HepG2 (cell line): ENCODE data around the gene ZKSCAN1. TPM values are rescaled to one million over a fixed set of nuclear protein-coding genes. Genes with fewer than 3 reads are reported as not detected.
A peak's percentile ranks its signal among the peaks of the same experiment; 100 is the strongest.

ENCODE experiments used
- MAF1 ChIP-seq: sonication (generic); formaldehyde crosslinking; IDR thresholded peaks from 2 replicates; pipeline ENCODE4 v1.5.0; 2020; ENCODE audit warnings: missing genetic modification reagents, borderline replicate concordance
- POGZ ChIP-seq: sonication (generic); formaldehyde crosslinking; IDR thresholded peaks from 2 replicates; pipeline ENCODE4 v1.4.0; 2020; ENCODE audit warnings: mild to moderate bottlenecking, missing genetic modification reagents
- PRDM15 ChIP-seq: sonication (generic); formaldehyde crosslinking; IDR thresholded peaks from 2 replicates; pipeline ENCODE4 v1.4.0; 2020; ENCODE audit warnings: missing genetic modification reagents
- ZNF33A ChIP-seq: sonication (generic); formaldehyde crosslinking; IDR thresholded peaks from 2 replicates; pipeline ENCODE4 v1.5.1; 2020; ENCODE audit warnings: missing genetic modification reagents, mild to moderate bottlenecking, moderate library complexity, borderline replicate concordance
- ZNF512B ChIP-seq: sonication (generic); formaldehyde crosslinking; IDR thresholded peaks from 2 replicates; pipeline ENCODE4 v1.5.1; 2020; ENCODE audit warnings: missing genetic modification reagents, mild to moderate bottlenecking, borderline replicate concordance
- ZNF687 ChIP-seq: sonication (generic); formaldehyde crosslinking; IDR thresholded peaks from 2 replicates; pipeline ENCODE4 v1.5.1; 2020; ENCODE audit warnings: mild to moderate bottlenecking, missing genetic modification reagents, moderate library complexity
- ZNF841 ChIP-seq: sonication (generic); formaldehyde crosslinking; IDR thresholded peaks from 2 replicates; pipeline ENCODE4 v1.8.1; 2023; ENCODE audit warnings: missing genetic modification reagents, borderline replicate concordance
- polyA plus RNA-seq, 8 experiments: library from polyadenylated mRNA; depleted of rRNA in 3 of 8; stranded (reverse) in 7 of 8; unstranded in 1 of 8; fragments of >200 nt; fragmentation: Illumina TruSeq in 4 of 8; extraction: Trizol in 4 of 8; gene quantifications; 2 replicates each; pipeline versions ENCODE4 v1.2.1 to v1.2.3, GENCODE V29; 2011 to 2016; ENCODE audit warnings: low read depth in 4 of 8, missing spikeins in 1 of 8, mixed read lengths in 1 of 8; ENCODE audit not compliant: insufficient read depth in 1 of 8
- total RNA-seq, 5 experiments: library from RNA; depleted of rRNA; stranded (reverse); fragments of >200 nt; fragmentation: Illumina TruSeq; extraction: Trizol; gene quantifications; 2 replicates each; pipeline ENCODE4 v1.2.3, GENCODE V29; 2016; ENCODE audit warnings: low read depth in 1 of 5
- TF ChIP-seq, protein P1 (sequence below): sonication (generic); formaldehyde crosslinking; IDR thresholded peaks from 2 replicates; pipeline ENCODE4 v1.4.0; 2020; ENCODE audit warnings: low read depth, mild to moderate bottlenecking, missing genetic modification reagents
- TF ChIP-seq, protein P2 (sequence below): sonication (generic); formaldehyde crosslinking; IDR thresholded peaks from 2 replicates; pipeline ENCODE4 v1.4.0; 2020; ENCODE audit warnings: missing genetic modification reagents, mild to moderate bottlenecking, borderline replicate concordance

ZKSCAN1 gene
- total and polyA plus RNA-seq, 2 of the 13 experiments (the other 11 are each of a cell fraction or from before 2014, with no cell fraction given), result 46.4 to 60.6 TPM

GRCh38 chr7:100015232-100016214, at the start of gene ZKSCAN1 (continued):
- no peak for TF ChIP-seq ZNF512B
- TF ChIP-seq MAF1 (CRISPR knock-in tag), result 0 out of 2 replicates have a peak, but pooled peaks have one; percentile 37
- TF ChIP-seq, protein P1, sequence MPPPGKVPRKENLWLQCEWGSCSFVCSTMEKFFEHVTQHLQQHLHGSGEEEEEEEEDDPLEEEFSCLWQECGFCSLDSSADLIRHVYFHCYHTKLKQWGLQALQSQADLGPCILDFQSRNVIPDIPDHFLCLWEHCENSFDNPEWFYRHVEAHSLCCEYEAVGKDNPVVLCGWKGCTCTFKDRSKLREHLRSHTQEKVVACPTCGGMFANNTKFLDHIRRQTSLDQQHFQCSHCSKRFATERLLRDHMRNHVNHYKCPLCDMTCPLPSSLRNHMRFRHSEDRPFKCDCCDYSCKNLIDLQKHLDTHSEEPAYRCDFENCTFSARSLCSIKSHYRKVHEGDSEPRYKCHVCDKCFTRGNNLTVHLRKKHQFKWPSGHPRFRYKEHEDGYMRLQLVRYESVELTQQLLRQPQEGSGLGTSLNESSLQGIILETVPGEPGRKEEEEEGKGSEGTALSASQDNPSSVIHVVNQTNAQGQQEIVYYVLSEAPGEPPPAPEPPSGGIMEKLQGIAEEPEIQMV, result no peak
- TF ChIP-seq POGZ, result peak; percentile 60; the same call in 1 of the 2 replicates
- TF ChIP-seq ZNF33A (CRISPR knock-in tag), result 0 out of 2 replicates have a peak, but pooled peaks have one; percentile 70
- TF ChIP-seq ZNF687 (CRISPR knock-in tag), result peak; percentile 86
- TF ChIP-seq ZNF841 (CRISPR knock-in tag), result no peak
- TF ChIP-seq, protein P2, sequence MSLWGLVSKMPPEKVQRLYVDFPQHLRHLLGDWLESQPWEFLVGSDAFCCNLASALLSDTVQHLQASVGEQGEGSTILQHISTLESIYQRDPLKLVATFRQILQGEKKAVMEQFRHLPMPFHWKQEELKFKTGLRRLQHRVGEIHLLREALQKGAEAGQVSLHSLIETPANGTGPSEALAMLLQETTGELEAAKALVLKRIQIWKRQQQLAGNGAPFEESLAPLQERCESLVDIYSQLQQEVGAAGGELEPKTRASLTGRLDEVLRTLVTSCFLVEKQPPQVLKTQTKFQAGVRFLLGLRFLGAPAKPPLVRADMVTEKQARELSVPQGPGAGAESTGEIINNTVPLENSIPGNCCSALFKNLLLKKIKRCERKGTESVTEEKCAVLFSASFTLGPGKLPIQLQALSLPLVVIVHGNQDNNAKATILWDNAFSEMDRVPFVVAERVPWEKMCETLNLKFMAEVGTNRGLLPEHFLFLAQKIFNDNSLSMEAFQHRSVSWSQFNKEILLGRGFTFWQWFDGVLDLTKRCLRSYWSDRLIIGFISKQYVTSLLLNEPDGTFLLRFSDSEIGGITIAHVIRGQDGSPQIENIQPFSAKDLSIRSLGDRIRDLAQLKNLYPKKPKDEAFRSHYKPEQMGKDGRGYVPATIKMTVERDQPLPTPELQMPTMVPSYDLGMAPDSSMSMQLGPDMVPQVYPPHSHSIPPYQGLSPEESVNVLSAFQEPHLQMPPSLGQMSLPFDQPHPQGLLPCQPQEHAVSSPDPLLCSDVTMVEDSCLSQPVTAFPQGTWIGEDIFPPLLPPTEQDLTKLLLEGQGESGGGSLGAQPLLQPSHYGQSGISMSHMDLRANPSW (CRISPR knock-in tag), result 0 out of 2 replicates have a peak, but pooled peaks have one; percentile 53
- no peak for TF ChIP-seq PRDM15 (CRISPR knock-in tag)
